Smooth muscle cell (in vitro differentiated cells): ENCODE measurements around the gene NUBP1. TPM values are rescaled to one million over a fixed set of nuclear protein-coding genes. Genes with fewer than 3 reads are reported as not detected.
A peak's percentile ranks its signal among the peaks of the same experiment; 100 is the strongest.

Experiments used
- DNase-seq: peaks from one replicate; lab custom pipeline; 2025; ENCODE audit not compliant: unreplicated experiment; lab: John Stamatoyannopoulos, UW
- H2AFZ ChIP-seq: fragments of 200-600 bp; sonication (generic); 2 replicates; pipeline ENCODE4 v1.6.0; 2016; ENCODE audit warnings: antibody characterized with exemption, low read depth, mild to moderate bottlenecking
- H3F3A ChIP-seq: fragments of 200-600 bp; sonication (generic); 2 replicates; pipeline ENCODE4 v1.6.0; 2017; ENCODE audit warnings: antibody characterized with exemption, low read depth
- H3K27ac ChIP-seq: fragments of 200-600 bp; sonication (generic); 2 replicates; pipeline ENCODE4 v1.5.1; 2016; ENCODE audit warnings: low read depth, mild to moderate bottlenecking
- H3K27me3 ChIP-seq: fragments of 200-600 bp; sonication (generic); 2 replicates; pipeline ENCODE4 v1.6.1; 2016; ENCODE audit warnings: low read depth, mild to moderate bottlenecking
- H3K36me3 ChIP-seq: fragments of 200-600 bp; sonication (generic); 2 replicates; pipeline ENCODE4 v1.5.1; 2016; ENCODE audit warnings: low read depth
- H3K4me1 ChIP-seq: fragments of 200-600 bp; sonication (generic); 2 replicates; pipeline ENCODE4 v1.5.1; 2016; ENCODE audit warnings: low read depth
- H3K4me2 ChIP-seq: fragments of 200-600 bp; sonication (generic); 2 replicates; pipeline ENCODE4 v1.6.0; 2016; ENCODE audit warnings: mild to moderate bottlenecking
- H3K4me3 ChIP-seq: fragments of 200-600 bp; sonication (generic); 2 replicates; pipeline ENCODE4 v1.5.1; 2016; ENCODE audit warnings: mild to moderate bottlenecking
- H3K79me2 ChIP-seq: fragments of 200-600 bp; sonication (generic); 2 replicates; pipeline ENCODE4 v1.6.0; 2016; ENCODE audit warnings: low read depth, mild to moderate bottlenecking
- H3K9ac ChIP-seq: fragments of 200-600 bp; sonication (generic); 2 replicates; pipeline ENCODE4 v1.6.0; 2016; ENCODE audit warnings: low read depth
- H3K9me3 ChIP-seq: fragments of 200-600 bp; sonication (generic); replicated peaks from 2 replicates; pipeline ENCODE4 v1.5.1; 2016; ENCODE audit warnings: low read depth
- H4K20me1 ChIP-seq: fragments of 200-600 bp; sonication (generic); 2 replicates; pipeline ENCODE4 v1.6.0; 2016; ENCODE audit warnings: low read depth
- WGBS: methylation state at CpG from one replicate; pipeline ENCODE4 v1.1.7; 2016; ENCODE audit warnings: low lambda C conversion rate; 5-methylcytosine and 5-hydroxymethylcytosine counted together
- polyA plus RNA-seq: library from polyadenylated mRNA; unstranded; fragments of >200 nt; fragmentation: Nextera tagmentation; extraction: Ambion mirVana; gene quantifications from 2 replicates; pipeline ENCODE4 v1.2.1, GENCODE V29; 2016
- total RNA-seq: library from RNA; depleted of rRNA; stranded (reverse); fragments of >200 nt; gene quantifications from 2 replicates; pipeline ENCODE4 v1.2.3, GENCODE V29; 2014
- TF ChIP-seq, protein P1 (sequence below): fragments of 200-600 bp; sonication (generic); IDR thresholded peaks from 2 replicates; pipeline ENCODE4 v1.5.1; 2017; ENCODE audit warnings: borderline replicate concordance, mild to moderate bottlenecking, antibody characterized with exemption; ENCODE audit not compliant: insufficient read depth, poor library complexity, severe bottlenecking

The NUBP1 gene
- total and polyA plus RNA-seq, 2 experiments from 2014 or later, result 7.6 to 11.8 TPM

GRCh38 chr16:10754941-10755340 is 11.3 kb downstream of the NUBP1 start:
- no peak for DNase-seq
- WGBS, result 75% methylated on average over 4 of the region's 4 CpGs
- Histone ChIP-seq H3K4me2 (no peak overlapping the region), H3K79me2 (no peaks in the 10 kb centered on the region), H4K20me1 (no peaks in the 10 kb centered on the region), H3K9me3 (no peaks in the 10 kb centered on the region), H2AFZ (no peak overlapping the region), H3K4me3 (no peak overlapping the region), H3K27me3 (no peaks in the 10 kb centered on the region), H3F3A (no peaks in the 10 kb centered on the region), H3K9ac (no peak overlapping the region), H3K36me3 (no peaks in the 10 kb centered on the region), H3K27ac (peak overlapping the region; percentile 80), H3K4me1 (no peaks in the 10 kb centered on the region)
- TF ChIP-seq, protein P1, sequence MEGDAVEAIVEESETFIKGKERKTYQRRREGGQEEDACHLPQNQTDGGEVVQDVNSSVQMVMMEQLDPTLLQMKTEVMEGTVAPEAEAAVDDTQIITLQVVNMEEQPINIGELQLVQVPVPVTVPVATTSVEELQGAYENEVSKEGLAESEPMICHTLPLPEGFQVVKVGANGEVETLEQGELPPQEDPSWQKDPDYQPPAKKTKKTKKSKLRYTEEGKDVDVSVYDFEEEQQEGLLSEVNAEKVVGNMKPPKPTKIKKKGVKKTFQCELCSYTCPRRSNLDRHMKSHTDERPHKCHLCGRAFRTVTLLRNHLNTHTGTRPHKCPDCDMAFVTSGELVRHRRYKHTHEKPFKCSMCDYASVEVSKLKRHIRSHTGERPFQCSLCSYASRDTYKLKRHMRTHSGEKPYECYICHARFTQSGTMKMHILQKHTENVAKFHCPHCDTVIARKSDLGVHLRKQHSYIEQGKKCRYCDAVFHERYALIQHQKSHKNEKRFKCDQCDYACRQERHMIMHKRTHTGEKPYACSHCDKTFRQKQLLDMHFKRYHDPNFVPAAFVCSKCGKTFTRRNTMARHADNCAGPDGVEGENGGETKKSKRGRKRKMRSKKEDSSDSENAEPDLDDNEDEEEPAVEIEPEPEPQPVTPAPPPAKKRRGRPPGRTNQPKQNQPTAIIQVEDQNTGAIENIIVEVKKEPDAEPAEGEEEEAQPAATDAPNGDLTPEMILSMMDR, result no peak

GRCh38 chr16:10756574-10756973 is 12.9 kb downstream of the NUBP1 start:
- no peak overlapping the region for H3K27ac ChIP-seq
- H3K4me2 ChIP-seq, result no peak overlapping the region
- H3K4me3 ChIP-seq, result no peak overlapping the region
- H2AFZ ChIP-seq, result no peak overlapping the region
- H3K27me3 ChIP-seq, result no peaks in the 10 kb centered on the region
- H3K79me2 ChIP-seq, result no peaks in the 10 kb centered on the region
- no peaks in the 10 kb centered on the region for H4K20me1 ChIP-seq
- no peaks in the 10 kb centered on the region for H3F3A ChIP-seq
- TF ChIP-seq, protein P1, result no peak
- H3K4me1 ChIP-seq, result no peaks in the 10 kb centered on the region
- DNase-seq, result no peak
- H3K36me3 ChIP-seq, result no peaks in the 10 kb centered on the region
- WGBS, result 82% methylated on average over 6 of the region's 6 CpGs
- no peak overlapping the region for H3K9ac ChIP-seq
- no peaks in the 10 kb centered on the region for H3K9me3 ChIP-seq

GRCh38 chr16:10760858-10761257 is 17.2 kb downstream of the NUBP1 start:
- Histone ChIP-seq H3K9ac (no peak overlapping the region), H3K79me2 (no peaks in the 10 kb centered on the region), H3K4me3 (no peak overlapping the region), H3K27ac (no peak overlapping the region), H2AFZ (no peak overlapping the region), H3K9me3 (no peaks in the 10 kb centered on the region), H3K4me2 (no peak overlapping the region), H3K27me3 (no peaks in the 10 kb centered on the region), H3F3A (no peaks in the 10 kb centered on the region), H3K4me1 (no peaks in the 10 kb centered on the region), H3K36me3 (no peaks in the 10 kb centered on the region), H4K20me1 (no peaks in the 10 kb centered on the region)
- 92% methylated on average over 3 of the region's 3 CpGs for WGBS
- DNase-seq, result no peak
- TF ChIP-seq, protein P1, result no peak

DNA sequence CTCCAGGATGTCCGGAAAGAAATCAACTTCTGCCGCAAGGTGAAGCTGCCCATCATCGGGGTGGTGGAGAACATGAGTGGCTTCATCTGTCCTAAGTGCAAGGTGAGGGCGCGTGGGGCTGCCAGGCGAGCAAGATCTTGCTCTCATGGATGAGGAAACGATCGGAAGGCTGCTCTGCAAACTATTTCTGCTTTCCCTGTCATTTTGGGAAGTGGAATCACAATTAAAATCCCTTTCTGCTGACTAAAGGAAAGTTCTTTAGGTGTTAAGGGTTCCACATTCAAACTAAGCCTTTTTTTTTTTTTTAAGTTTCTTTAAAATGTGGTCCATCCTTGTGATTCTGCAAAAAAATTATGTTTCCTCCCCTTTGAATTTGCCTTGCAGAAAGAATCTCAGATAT is 17.7 kb downstream of the NUBP1 start:
- Histone ChIP-seq H3K4me2 (no peak overlapping the region), H3F3A (no peaks in the 10 kb centered on the region), H3K9ac (no peak overlapping the region), H3K4me3 (no peak overlapping the region), H3K9me3 (no peaks in the 10 kb centered on the region), H3K27me3 (no peaks in the 10 kb centered on the region), H3K79me2 (no peaks in the 10 kb centered on the region), H3K36me3 (no peaks in the 10 kb centered on the region), H2AFZ (no peak overlapping the region), H3K27ac (no peak overlapping the region), H4K20me1 (no peaks in the 10 kb centered on the region), H3K4me1 (no peaks in the 10 kb centered on the region)
- WGBS, result 92% methylated on average over 8 of the region's 8 CpGs
- TF ChIP-seq, protein P1, result no peak
- no peak for DNase-seq
